Endometrium (tissue), 2 donors: Measurements from ENCODE around the gene FOXL1.

Source experiments
- FAIRE-seq: peaks from 2 replicates; lab custom pipeline; 2012; peaks lifted over from hg19 to GRCh38; lab: Jason Lieb, UNC
- donor health status: control.
- donor health status: control.

The FOXL1 gene

DNA sequence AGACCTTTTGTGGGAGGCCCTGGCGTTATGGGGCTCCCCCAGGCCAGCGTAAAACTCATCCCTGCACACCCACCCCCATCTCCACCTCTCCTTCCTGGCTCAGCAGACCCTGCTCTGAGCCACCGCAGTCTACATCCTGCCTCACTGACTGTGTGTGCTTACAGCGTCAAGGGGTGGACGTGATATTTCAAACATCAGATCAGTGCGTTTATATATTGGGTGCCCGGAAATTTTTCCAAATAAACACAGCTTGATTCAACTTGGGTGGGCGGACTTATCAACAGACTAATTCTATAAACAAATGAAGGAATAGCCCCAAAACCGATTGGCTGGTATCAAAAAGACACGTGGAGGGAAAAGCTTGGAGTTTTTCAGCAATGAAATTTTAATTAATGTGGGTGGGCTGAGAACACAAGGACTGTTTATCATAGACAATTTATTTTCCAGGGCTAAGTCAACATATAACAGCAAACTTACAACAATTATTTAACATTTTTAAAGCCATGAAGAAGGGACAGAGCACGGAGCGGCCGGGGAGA lies at the start of gene FOXL1:
Gene FOXL1 (plus strand): TSS at position 489 of the 539 bp plus-strand sequence. CDS start 175 bp downstream, outside the sequence.
- FAIRE-seq, result no peak

DNA sequence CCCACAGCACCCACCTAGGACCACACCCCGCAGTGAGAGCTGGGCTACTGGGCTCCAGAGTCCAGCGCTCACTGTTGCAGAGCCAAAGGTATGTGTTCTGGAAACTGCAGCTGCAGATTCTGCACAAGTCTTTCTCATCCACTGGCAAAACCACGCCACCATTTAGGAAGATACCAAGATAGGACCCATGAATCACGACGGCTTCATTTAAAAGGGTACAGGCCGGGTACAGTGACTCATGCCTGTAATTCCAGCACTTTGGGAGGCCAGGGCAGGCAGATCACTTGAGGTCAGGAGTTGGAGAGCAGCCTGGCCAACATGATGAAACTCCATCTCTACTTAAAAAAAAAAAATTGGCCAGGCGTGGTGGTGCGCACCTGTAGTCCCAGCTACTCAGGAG lies 49.2 kb upstream of the FOXL1 start:
- FAIRE-seq, result no peak

DNA sequence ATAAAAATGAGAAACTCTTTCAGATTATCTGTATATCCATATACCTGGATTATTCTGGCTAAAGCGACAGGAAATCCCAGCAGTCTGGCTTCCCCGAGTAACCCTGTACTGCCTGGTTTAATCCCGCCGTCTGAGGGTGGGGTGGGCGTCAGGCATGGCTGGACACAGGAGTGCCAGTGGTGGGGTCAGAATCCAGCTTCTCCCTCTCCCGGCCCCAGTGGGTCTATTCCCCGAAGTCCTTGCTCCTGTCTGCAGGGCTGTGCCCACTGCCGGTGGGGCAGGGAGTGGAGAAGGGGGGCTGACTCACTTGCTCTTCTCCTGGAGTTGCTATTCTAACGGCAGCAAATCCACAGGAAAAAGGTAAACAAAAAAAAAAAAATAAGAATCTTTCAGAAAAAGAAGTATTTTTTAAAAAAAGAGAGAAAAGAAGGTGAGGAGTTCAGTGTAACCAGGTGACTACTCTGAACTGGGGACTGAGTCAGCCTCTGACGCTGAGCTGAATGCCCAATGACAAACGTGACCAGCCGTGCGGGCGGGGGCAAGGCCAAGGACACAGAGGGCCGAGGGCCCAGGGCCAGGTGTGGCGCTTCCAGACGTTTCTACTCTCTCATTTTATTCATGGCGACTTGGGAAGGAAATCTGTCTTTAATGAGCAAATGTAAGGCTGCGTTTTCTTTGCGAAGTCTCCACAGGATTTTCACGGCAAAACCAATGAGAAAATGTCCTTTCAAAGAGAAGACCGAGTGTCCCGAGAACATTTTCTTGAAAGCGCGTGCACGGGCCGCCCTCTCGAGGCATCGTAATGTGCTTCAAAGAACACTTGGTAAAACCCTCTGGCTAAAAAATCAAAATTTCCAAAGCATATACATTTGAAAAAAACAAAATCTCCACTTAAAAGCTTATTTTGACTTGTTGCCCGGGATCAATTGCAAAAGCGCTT lies 47.8 kb upstream of the FOXL1 start:
- FAIRE-seq, result no peak

DNA sequence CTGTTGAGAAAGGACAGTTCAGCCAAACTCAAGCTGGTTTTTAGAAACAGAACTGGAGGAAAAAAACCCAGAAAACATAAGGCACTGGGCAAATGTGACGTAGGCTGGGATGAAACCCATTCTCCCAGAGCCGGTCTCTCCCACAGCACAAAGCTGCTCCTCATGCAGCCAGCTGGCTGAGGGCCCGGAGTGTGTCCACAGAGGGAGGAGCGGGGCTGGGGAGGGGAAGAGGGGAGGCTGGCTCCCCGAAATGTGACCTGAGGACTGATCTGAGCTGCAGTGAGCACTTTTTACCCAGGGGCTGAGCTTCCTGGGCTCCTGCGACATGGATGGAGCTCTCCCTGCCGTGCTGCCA lies 47.2 kb upstream of the FOXL1 start:
- no peak for FAIRE-seq

DNA sequence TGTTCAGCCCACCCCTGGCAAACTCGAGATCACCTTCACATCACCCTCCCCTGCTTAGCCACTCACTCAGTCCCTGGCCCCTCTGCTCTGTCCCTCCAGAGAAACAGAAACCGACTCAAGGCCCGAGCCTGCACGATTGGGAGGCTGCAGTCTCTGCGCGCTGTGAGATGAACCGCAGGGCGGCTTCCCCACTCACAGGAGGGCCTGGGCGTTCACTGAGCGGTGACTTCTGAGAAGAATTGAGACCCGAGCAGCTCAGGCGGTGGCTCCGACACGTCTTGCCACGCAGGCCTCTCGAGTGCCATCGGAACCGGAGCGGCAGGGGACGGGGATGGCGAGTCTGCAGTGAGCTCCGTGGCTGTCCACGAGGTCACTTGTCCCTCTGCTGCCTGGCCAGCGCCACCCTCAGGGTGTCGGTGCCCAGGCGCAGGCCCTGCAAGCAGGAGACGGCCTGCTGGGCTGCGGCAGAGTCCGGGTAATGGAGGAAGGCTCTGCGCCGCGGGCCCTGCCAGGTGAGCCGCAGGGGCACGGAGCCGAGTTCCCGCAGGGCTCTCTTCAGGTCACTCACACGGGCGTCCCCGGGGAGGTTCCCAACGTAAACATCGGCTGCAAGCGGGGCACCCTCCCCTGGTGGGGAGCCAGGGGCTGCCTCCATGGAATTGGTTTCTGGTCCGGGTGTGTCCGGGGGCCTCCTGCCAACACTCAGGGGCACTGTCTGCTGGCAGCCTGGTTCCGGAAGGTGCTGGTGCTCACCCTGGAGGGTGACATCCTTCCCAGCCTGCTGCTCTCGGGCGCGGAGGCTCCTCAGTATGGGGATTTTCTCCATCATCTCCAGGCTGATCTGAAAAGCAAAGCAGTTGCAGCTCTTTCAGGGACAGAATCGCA lies 46.5 kb upstream of the FOXL1 start:
- no peak for FAIRE-seq

DNA sequence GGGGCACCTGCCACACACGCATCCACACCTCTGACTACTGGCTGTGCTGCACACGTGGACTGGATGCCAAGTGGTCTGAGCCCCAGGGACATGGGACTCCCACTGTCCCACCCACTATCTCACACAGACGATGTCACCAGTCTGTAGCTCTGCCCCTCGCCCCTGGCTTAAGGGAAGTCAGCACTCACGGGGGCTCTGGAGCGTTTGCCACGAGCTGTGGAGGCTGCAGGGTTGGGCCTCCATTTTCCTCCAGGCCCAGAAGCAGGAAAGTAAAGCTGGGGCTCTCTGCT lies 45.9 kb upstream of the FOXL1 start:
- FAIRE-seq, result no peak

DNA sequence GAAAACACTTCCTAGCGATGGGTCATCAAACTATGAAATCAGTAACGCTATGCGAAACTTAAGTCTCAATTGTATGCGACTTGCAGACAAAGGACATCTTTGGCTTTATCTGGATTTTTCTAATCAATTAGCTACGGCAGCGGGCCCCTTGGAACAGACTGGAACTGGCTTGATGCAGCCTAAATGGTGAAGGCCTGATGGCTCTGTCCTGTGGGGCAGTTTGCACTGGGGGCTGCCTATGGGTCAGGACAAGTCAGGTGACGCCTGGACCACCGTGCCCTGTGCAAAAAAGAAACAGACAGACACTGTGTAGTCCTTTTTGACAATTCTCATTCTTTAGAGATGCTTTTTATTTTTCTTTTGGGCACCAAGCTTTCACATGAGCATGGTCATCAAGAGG lies 45.3 kb upstream of the FOXL1 start:
- no peak for FAIRE-seq

DNA sequence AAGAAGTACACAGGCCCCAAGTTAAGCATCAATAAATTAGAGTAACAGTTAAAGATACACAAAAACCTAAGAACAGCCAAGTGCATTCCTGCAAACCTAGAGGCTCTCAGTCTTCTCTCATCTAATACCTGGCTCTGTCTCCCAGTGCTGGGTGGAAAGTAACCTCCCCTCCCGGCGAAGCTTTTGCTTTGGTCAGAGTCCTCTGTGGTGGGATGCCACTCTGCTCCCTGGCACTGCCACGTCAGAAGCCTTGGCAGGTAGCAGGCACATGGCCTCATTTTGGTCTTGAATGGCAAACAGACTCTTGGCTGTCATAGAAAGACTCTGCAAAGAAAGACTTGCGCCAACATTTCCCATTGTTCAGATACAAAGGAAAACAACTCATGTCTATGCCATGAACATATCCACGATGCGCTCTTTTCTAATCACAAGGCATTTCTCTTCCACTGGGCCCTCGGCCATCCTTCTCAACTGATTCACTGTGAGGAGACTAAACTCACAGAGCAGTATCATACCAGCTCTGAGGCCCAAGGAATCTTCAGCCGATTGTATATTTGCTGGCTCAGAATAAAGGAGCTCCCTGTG lies 44.5 kb upstream of the FOXL1 start:
- no peak for FAIRE-seq

DNA sequence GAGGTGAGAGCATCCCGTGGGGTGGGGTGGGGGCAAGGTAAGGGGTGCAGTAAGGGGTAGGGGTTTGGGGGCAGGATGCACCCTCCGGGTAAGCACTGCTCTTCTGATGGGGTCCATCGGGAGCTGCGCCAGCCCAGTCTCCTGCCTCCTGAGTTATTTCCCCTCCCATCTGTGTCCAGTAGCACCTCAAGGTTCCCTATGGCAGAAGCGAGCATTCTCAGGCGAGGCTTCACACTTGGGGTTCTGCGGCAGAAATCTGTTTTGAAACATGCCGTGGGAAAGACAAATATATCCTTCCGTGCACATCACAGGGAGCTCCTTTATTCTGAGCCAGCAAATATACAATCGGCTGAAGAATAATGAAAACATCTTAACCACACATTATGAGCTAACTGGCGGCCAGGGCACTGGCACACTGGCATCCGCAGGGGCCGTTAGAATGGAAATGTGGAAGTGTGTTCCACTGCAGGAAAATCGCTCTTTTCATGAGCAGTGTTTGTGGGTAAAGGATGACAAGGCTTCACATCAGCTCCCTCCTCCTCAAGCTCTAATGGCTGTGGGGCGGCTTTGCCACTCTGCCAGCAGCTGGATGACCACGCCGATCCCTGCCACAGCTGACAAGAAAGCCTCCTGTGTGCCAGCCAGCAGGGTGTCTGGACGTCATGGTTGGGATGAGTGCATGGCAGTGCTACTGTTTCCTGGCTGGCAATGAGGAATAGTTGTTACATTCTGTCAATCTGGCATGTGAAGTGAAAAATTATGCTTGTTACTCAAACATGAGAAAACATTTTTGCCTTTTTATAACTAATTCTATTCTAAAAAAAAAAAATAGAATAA lies 43.4 kb upstream of the FOXL1 start:
- no peak for FAIRE-seq

DNA sequence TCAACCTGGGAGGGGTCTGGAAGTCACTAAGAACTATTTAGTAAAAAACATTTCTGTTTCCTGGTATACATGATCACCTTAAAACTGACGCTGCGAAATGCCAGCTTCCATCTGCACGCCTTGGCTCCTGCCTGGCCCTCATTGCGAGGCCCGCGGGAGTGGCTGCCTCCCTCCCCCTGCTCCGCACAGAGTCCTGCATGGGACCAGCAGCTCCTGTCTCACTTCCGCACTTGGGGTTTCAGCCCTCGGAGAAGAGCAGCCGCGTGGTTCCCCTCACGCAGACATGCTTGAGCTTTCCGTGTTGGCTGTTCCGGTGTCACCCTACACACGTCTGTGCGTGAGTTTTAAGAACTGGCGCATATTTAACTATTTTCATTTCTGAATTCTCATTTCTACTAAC lies 41.7 kb upstream of the FOXL1 start:
- no peak for FAIRE-seq

DNA sequence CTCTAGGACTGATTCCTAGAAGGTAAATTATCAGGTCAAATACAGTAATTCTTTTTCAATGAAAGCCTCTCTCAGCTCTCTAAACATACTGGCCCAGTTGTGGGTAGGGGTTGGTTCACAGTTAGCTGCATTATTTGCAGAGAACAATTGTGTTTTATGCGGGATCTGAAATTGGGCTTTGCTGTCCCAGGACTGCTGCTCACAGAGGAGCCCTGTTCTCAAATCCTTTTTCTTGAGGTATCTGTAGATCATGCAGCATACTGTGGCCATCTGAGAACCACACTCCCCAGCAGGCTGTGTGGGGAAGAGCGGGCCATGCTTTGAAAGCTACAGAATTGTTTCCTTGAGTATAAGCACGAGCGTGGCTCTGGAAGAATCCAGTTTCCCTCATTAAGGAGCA lies 40.9 kb upstream of the FOXL1 start:
- FAIRE-seq, result no peak

DNA sequence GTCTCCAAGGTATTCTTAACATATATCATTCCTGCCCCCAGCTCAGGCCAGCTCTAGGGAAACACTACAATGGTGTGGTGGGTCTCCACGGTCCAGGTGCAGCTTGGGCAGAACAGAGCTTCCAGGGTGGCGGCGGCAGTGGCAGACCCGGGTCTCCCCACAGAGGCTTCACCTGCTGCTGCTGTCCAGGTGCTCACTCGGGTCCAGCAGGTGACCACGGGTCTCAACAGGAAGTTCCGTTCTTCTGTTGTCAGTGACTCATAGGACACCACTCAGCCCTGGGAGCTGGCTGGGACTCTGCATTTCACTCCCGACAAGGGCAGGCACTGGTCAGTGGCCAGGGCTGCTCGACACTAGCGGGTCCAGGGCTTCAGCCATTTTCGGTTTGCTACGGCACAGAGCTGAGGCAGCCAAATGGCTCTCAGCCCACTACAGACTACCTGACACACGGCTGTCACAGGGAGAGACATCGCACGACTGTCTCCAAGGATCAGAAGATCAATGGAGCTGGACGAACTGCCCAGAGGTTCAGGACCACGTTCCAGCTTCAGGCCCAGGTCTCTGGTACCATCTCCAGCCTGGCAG lies 40.1 kb upstream of the FOXL1 start:
- no peak for FAIRE-seq

DNA sequence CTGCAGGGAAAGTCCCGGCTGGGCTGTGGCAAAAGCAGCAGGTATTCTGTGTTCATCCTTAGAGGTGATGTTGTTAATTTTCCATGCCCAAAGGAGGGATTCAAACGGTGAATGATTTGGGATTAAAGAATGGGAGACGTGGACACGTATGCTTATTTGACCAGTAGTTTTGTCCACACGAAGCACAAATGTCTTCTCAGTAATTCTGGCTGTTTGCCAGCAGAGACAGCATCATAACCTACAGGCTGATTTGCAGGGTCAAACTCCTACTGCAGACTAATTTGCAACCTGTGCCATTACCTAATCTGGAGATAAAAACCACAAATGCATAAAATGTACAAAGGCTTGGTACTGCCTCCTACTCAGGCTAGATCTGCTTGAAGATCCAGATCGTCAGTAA lies 37.5 kb upstream of the FOXL1 start:
- no peak for FAIRE-seq

DNA sequence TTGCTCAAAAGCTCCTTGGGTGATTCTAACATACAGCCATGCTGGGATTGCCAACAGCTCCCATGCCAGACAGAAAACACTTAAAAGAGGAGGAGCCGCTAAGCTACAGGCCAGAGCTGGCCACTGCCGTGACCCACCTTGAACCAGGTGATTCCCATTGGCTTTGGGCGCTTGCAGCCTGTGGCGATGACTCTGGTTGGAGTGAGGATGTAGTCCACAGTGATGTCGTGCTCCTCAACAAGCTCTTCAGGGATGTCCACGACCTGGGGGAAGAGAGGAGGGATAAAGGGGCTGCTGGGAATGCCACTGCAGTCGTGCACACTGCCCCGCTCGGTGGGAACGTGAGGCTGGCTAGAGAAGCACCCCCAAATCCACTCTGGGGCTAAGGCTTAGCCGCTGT lies 36.8 kb upstream of the FOXL1 start:
- FAIRE-seq, result no peak

DNA sequence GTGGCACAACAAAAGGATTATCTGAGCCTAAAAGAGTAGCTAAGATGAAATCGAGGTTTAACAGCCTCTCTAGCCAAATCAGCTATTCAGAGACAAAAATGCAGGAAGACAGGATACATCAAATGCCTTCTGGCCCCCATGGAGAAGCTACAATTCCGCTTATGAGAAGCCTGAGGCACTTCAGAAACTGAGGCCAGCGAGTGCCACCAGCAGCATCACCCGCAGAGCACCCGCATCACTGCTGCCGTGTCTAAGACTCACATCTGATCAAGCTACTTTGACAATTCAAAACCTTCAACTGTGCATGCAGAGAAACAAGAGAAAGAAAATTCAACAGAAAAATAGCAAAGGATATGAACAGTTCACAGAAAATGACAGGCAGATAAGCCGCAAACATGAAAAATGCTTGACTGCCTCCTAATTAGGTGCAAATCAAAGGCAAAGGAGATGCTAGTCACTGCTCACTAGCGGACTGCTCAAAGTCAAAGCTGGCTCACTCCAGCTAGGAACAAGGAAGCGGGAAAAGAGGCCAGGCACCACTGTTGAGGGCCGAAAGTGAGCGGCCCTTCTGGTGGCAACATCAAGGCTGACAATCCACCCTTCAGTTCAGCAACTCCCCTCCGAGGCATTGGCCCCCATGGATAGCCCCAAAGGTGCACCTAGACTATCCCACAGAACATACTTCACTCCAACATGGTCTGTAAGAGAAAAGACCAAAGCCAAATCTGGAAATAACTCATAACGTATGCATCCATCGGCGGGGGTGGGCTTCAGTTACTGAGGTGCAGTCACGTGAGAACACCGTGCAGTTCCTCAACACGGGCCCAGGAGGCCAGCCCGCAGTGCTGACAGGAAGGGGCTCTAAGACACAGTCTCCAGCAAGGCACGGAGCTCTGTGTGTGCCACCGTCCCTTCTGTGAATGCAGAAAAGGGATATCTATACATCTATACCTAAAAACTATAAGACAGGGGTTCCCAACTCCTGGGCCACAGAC lies 35.3 kb upstream of the FOXL1 start:
- no peak for FAIRE-seq

DNA sequence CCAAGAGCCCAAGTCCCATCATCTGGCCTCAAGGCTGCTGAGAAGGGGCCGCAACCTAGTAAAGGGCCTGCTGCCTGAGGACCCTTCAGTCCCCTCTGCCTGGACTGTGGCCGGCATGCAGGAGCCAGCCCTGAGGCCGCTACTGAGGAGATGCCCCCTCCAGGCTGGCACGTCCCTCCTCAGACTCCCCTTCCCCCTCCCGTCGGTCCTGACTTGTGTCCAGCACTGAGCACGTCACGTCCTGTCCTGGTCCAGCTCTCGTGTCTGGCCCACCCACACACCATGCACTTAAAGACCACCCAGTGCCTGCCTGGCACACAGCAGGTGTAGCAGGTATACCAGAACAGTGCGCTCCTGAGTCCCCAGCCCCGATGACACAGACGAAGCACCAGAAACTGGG lies 32.9 kb upstream of the FOXL1 start:
- FAIRE-seq, result no peak

DNA sequence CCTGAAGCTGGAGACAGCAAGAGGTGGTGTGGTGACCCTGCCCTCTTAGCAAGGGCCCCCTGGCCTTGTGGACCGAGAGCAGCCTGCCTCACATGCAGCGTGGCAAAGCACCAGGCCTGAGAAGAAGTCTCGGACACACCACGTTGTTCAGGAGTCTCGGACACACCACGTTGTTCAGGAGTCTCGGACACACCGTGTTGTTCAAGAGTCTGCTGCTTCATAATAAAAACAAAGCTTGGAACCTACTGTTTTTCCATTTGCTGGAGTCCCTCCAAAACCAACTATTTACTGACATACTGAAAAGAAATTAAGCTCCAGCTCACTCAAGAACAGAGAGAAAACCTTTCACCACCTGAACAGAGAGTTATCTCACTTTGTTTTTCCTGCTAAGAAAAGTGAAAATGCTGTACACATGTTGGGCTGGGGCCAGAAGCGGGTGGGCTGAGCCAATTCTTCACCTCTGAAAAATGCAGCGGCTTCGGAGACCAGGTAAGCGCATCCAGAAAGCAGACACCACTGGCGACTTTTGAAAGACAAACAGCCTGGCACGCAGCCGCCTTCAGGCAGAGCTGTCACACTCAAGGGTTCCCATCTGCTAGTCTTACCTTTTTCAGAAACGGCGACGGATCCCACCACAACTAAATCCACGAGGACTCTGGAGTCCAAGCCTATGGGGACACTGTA lies 32.3 kb upstream of the FOXL1 start:
- no peak for FAIRE-seq

DNA sequence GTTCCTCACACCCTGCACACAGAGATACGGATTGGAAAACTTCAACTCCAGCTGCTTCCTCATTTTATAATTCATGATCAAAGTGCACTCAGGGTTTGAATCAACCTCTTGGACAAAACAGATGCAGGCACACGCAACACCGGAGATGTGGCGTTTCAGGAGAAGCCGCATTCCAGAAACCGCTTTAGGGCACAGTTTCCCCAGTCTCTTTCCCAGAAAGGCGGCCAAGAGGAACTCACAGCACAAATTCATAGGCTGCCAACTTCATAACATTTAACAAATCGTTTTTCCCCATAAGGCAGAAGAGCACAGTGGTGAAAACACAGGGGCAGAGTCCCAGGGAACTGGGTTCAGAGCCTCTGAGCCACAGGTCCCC lies 31.7 kb upstream of the FOXL1 start:
- no peak for FAIRE-seq

DNA sequence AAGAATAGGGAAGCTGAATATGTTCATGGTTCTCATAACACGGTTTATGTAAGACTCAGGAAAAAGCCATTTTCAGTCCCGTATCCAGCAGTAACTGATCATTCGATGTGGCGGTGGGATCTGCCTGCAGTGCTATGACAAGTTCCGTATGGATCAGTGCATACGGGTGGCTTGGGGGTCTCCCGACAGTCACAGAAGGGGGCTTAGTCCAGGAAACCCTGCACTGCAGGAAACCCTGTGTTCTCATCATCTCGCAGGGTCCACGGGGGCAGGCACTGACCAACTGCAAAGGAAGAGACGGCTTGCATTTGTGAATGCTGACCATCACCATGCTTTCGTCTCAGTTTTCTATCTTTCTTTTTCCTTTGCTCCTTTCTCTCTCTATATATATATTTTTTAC lies 31.1 kb upstream of the FOXL1 start:
- FAIRE-seq, result no peak
